Amygdala (tissue), 56 donors: ENCODE data around the gene SNRPD2.
"Not testable (repeated sequence)": the region's sequence is repeated elsewhere in the genome, so short reads cannot be mapped to it uniquely, and the experiment has no call there.

ENCODE experiments used
- DNase-seq, 56 donors: peaks; one replicate each; lab custom pipeline; 2025; lab: John Stamatoyannopoulos, UW

SNRPD2 gene

GRCh38 chr19:45705710-45706415 lies 14.1 kb upstream of the SNRPD2 start:
- DNase-seq: no peak

DNA sequence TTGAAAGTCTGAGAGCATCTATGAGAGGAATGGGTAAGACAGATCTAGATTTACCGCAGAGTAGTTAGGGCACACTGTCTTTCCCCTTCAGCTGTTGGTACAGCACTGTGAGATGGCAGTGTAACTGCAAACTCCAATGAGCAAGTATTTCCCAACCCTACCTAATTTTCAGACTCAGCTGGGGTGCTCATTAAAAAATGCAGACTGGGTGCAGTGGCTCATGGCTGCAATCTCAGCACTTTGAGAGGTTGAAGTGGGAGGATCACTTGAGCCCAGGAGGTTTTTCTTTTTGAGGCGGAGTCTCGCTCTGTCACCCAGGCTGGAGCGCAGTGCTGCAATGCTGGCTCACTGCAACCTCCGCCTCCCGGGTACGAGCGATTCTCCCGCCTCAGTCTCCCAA lies 13.4 kb upstream of the SNRPD2 start:
- no peak for DNase-seq

DNA sequence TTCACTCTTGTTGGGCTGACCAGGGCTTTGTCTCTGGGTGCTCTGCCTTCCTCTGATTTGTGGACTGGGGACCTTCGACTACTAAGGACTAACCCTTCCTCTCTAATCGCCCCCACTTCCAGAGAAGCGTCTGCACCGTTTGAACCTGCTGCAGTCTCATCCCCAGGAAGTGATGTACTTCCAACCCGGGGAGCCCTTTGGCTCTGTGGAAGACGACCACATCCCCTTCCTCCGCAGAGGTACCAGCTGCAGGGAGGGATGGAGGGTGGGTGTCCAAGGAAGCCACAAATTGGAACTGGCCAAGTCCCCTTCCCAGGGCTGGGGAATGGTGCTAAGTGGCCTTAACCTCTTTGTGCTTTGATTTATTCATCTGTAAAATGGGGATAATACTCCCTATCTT lies 9.9 kb upstream of the SNRPD2 start:
- DNase-seq: no peak

GRCh38 chr19:45693106-45693788 lies 1.5 kb upstream of the SNRPD2 start:
- DNase-seq: peak in 48 of 56 donors; percentile 2 to 80 (median 37)

DNA sequence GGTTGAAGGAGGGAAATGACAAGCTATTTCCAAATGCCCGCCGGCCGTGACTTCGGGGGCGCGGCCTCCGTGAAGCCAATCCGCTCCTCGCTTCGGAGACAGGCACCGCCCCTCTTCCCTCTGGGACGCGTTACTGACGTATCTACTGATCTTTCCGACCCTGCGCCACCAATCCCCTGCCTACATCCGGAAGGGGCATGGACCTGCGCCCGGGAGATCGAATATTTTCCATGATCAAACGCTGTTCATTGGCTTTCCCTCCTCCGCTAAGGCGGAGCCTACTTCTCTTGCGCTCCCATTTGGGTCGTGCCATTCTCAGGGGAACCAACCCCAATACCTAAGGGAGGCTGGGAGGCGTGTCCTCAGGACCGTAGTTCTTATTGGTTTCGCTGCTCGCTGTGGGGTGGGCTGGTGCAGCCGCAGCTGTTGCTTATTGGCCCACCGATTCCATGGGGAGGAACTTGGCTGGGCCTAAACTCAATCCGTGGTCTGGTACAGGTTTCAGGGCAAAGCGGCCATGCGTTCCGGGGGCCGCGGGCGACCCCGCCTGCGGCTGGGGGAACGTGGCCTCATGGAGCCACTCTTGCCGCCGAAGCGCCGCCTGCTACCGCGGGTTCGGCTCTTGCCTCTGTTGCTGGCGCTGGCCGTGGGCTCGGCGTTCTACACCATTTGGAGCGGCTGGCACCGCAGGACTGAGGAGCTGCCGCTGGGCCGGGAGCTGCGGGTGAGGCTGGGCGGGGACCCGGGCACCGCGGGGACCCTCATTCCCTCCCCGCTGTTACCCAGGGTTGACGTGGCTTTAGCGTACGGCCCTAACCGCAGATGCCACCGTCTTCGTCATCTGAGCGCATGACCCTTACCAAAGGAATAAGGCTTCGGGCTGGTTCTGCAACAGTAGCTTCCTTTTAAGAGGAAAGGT lies 693 bp upstream of the SNRPD2 start, which contains the start of gene QPCTL:
Gene QPCTL (plus strand): TSS at position 480 of the 919 bp plus-strand sequence. CDS start 38 bp downstream, at position 518.
- peak; percentile 71 to 100 (median 99) for DNase-seq

GRCh38 chr19:45687599-45687998 lies 4.2 kb downstream of the SNRPD2 start:
- no peak for DNase-seq

DNA sequence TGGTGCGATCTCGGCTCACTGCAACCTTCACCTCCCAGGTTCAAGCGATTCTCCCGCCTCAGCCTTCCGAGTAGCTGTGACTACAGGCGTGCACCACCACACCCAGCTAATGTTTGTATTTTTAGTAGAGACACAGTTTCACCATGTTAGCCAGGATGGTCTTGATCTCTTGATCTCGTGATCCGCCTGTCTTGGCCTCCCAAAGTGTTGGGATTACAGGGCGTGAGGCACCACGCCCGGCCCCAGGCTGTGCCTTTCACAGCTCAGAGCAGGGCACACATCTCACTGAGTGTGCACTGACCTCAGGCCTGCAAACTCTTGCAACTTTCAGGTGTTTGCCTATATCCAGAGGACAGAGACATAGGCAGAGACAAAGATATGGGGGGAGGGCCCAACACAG lies 6.7 kb downstream of the SNRPD2 start:
- not testable (repeated sequence) for DNase-seq

GRCh38 chr19:45682908-45683307 lies 8.8 kb downstream of the SNRPD2 start:
- no peak for DNase-seq

GRCh38 chr19:45682117-45682516 lies 9.6 kb downstream of the SNRPD2 start:
- DNase-seq: peak in 1 of 56 donors; percentile 43

DNA sequence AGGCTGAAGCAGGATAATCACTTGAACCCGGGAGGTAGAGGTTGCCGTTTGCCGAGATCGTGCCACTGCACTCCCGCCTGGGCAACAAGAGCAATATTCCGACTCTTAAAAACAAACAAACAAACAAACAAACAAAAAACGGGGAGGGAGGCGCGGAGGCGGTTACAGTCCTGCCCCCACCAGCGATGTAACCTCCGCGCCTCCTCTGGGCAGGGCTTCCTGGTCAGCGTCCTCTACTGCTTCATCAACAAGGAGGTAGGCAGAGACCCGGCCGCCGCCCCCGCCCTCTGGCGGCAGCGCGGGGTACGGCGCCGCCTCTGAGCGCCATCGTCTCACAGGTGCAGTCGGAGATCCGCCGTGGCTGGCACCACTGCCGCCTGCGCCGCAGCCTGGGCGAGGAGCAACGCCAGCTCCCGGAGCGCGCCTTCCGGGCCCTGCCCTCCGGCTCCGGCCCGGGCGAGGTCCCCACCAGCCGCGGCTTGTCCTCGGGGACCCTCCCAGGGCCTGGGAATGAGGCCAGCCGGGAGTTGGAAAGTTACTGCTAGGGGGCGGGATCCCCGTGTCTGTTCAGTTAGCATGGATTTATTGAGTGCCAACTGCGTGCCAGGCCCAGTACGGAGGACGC lies 10.2 kb downstream of the SNRPD2 start:
- peak in 55 of 56 donors; percentile 32 to 91 (median 72) for DNase-seq

- DNase-seq: peak in 50 of 56 donors; percentile 4 to 91 (median 58)
These were observed 14.2 kb downstream of the SNRPD2 start for GRCh38 chr19:45677351-45678230.

- DNase-seq: peak in 2 of 56 donors; percentile 11 to 23
These were observed 14.9 kb downstream of the SNRPD2 start for GRCh38 chr19:45676851-45677263.

- no peak for DNase-seq
These were observed 16.8 kb downstream of the SNRPD2 start for GRCh38 chr19:45674946-45675345.

DNA sequence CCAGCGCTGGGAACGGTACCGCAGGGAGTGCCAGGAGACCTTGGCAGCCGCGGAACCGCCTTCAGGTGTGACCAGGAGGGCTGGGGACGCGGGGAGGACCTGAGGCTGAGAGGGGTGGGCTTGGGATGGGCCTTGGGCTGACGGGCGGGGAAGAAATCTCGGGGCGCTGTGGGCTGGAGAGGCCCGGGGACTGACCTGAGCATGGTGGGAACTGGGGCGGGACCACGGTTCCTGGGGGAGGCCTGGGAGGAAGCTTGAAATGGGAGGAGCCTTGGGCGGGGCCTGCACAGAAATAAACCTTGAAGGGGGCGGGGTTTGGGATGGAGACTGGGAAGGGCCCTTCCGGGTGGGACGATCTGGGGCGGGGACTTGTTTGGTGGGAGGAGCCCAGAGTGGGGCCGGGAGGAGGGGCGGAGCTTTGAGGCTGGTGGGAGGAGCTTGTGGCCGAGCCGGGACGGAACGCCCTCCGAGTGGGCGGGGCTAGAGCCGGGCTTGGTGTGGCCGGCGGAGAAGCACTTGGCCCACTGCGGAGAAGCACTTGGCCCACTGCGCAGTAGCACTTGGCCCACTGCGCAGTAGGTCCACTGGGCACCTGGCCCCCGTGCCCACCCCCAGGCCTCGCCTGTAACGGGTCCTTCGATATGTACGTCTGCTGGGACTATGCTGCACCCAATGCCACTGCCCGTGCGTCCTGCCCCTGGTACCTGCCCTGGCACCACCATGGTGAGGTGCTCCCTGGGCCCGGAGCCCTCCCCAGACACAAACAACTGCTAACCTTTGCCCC lies 20.9 kb downstream of the SNRPD2 start:
- DNase-seq: peak in 50 of 56 donors; percentile 16 to 92 (median 65)

DNA sequence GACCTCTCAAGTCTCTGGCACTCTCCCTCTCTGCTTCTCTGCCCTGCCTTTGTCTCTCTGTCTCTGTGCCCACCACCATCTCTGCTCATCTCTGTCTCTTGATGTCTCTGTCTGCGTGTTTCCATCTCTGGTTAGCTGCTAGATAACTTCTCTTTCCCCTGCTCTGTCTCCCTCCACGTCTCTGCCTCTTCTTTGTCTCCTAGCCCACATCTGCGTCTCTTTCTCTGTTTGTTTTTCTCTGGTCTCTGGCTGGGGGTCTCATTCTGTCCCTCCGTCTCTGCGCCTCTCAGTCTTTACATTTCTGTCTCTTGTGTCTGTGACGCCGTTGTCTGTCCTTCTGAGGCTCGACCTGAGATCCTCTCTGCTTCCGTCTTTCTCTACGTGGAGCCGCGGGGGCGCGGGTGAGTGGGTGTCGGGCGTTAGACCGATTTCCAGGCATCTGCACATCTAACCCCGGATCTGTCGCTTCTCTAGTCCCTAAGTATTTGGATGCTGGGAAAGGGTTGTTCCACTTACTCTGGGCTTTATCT lies 23.3 kb downstream of the SNRPD2 start:
- peak in 1 of 56 donors; percentile 14 for DNase-seq

- DNase-seq: peak in 17 of 56 donors; percentile 5 to 51 (median 29)
These were observed 24.0 kb downstream of the SNRPD2 start, which contains the start of gene GIPR for GRCh38 chr19:45667620-45668341. GIPR (plus strand) TSS chr19:45668221; CDS start chr19:45669521, 1,300 bp downstream.

- DNase-seq: no peak
These were observed 27.2 kb downstream of the SNRPD2 start for GRCh38 chr19:45664575-45664974.
